NOMO-1 treated with dmso at 0.1 percent for 144 hours (cell line): ENCODE data around the gene WDR1.

Source experiments
- DNase-seq: peaks from one replicate; lab custom pipeline; 2025; ENCODE audit not compliant: unreplicated experiment; lab: John Stamatoyannopoulos, UW

The WDR1 gene

GRCh38 chr4:10114607-10115006 is 2.0 kb downstream of the WDR1 start:
- no peak for DNase-seq

- DNase-seq = no peak
These were observed 2.5 kb downstream of the WDR1 start for GRCh38 chr4:10114147-10114546.

GRCh38 chr4:10113362-10114047 is 3.1 kb downstream of the WDR1 start:
- DNase-seq = no peak

- no peak for DNase-seq
These were observed 3.8 kb downstream of the WDR1 start for GRCh38 chr4:10112658-10113284.

GRCh38 chr4:10111067-10111801 is 5.4 kb downstream of the WDR1 start:
- no peak for DNase-seq

GRCh38 chr4:10109995-10110670 is 6.5 kb downstream of the WDR1 start:
- DNase-seq = no peak

GRCh38 chr4:10108818-10109783 is 7.5 kb downstream of the WDR1 start:
- no peak for DNase-seq

GRCh38 chr4:10108391-10108790 is 8.2 kb downstream of the WDR1 start:
- no peak for DNase-seq

- DNase-seq = no peak
These were observed 9.2 kb downstream of the WDR1 start for GRCh38 chr4:10107111-10108091.

GRCh38 chr4:10106421-10107039 is 10.1 kb downstream of the WDR1 start:
- no peak for DNase-seq

- DNase-seq = no peak
These were observed 10.7 kb downstream of the WDR1 start for GRCh38 chr4:10105920-10106319.

- no peak for DNase-seq
These were observed 11.2 kb downstream of the WDR1 start for GRCh38 chr4:10105421-10105820.

- DNase-seq = no peak
These were observed 11.7 kb downstream of the WDR1 start for GRCh38 chr4:10104991-10105276.

GRCh38 chr4:10104211-10104990 is 12.2 kb downstream of the WDR1 start:
- DNase-seq = no peak

- DNase-seq = no peak
These were observed 13.9 kb downstream of the WDR1 start for GRCh38 chr4:10102474-10103332.

GRCh38 chr4:10101671-10102473 is 14.7 kb downstream of the WDR1 start:
- no peak for DNase-seq
